GM12892 (cell line): ENCODE data around the gene ECE1.

ENCODE experiments used
- POLR2A ChIP-seq: IDR thresholded peaks from 2 replicates; pipeline ENCODE4 v1.6.1; 2011; ENCODE audit warnings: low read depth, low read length, control low read depth
- POLR2AphosphoS5 ChIP-seq: IDR thresholded peaks from 2 replicates; pipeline ENCODE4 v1.6.1; 2011; ENCODE audit warnings: low read depth, low read length, control low read depth
- TAF1 ChIP-seq: IDR thresholded peaks from 2 replicates; pipeline ENCODE4 v1.6.1; 2011; ENCODE audit warnings: low read depth, mild to moderate bottlenecking, control low read depth, low read length, borderline replicate concordance

GRCh38 chr1:21314743-21315396, 24.6 kb upstream of the ECE1 start:
- no peak for TF ChIP-seq TAF1
- TF ChIP-seq POLR2A, result no peak
- no peak for TF ChIP-seq POLR2AphosphoS5
